ENCODE results near the gene IL21R.

Gene IL21R

GRCh38 chr16:27489421-27489820, 87.4 kb downstream of the IL21R start:
- DNase-seq (ENCODE audit: low spot score) = no peak

DNA sequence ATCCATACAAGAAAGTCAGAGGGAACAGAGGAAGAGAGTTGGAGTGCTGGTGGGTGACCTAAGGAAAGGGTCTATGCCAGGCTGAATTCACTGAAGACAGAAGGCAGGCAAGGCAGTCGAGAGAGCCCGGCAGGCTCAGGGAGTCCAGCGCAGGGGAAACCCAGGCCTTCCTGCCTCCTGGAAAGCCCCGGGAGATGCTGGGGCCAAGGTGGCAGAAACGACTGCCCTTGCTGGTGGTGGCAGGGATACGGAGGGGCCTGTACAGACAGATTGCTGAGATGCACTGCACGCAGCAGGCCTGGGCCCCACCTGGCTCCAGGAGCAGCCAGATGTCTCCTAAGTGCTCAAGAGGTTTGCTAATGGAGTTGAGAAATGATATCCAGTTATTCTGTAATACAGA, 87.9 kb downstream of the IL21R start:
- no peak for DNase-seq (ENCODE audit: low spot score)

DNA sequence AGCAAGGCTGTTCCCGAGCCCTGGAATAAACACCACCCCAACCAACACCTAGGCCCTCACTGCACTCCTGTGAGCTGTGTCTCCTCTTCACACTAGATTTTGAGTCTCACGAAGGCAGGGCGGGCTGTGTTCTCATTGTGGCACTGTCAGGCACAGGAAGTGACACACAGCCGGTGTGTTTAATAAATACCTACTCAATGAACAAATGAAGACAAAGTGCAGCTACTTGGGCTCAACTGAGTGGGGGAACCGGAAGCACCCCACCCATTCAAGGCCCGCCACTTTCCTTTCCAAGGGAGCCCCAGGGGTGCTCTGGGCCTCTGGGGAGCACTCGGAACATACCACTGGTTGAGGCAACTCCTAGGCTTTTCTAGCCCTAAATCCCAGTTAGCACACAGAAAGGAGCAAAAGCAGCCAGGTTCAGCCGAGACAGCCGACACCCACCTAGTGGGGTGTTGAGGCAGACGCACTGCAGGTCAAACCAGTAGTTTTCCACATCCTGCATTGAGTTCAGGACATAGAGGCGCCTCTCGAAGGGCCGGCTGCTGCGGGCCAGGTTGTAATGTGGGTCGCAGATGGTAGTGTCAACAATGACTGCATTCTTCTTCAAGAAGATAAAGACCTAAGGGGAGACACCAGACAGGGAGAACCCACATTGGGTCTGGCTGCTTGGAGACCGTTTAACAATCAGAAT, 90.1 kb downstream of the IL21R start:
- DNase-seq (ENCODE audit: low spot score) = no peak

GRCh38 chr16:27492588-27492979, 90.6 kb downstream of the IL21R start:
- no peak for DNase-seq (ENCODE audit: low spot score)

DNA sequence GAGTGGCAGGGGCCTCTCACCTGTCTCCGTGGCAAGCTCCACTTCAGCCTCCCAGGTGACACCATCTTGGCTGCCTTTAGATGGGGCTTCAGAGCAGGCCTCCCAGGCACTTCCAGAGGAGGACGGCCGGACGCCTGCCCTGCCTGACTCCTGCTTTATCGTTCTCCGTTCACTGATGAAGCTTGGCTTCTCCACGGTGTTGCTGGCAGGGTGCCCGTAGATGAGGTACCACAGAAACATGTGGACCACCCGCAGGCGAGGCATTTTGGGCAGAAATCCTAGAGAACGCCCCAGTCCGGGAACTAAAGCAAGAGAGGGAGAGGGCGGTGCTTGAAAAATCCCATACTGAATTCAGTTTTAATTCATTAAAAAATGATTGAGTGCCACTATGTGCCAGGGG, 93.2 kb downstream of the IL21R start:
- DNase-seq (ENCODE audit: low spot score) = peak; percentile 67

DNA sequence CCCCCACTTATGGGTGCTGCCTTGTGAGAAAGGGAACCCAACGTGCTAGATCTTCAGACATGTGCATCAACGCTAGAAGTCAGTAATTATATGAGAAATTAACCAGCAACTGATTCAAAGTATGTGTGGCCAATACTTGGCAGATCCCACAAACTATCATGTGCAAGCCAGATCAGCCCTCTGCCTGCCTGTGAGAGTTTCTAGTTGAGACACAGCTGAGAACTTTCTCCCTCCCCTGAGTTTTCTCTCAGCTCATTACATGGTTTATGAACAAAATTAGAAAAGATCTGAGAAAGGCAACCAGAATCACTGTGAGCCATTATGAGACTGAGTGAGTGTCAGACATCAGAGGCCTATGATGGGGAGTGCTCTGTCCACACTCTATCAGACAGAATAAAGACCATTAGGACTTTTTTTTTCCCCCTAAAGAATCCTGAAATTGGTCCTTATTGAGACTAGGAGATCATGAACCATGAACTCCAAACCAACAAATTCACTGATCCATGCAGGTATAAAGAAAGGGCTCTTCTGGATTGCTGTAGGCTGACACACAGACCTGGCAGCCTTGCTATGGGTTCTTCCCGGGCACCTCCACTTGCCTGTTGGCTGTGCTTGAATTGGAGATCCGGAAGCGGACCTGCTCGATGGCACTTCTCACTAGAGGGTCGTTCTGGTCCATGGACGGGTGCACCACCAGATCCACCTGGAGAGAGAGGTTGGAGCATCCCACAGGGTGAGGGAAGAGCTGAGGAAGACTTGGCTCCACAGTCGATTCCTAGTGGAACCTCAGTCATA, 96.3 kb downstream of the IL21R start:
- no peak for DNase-seq (ENCODE audit: low spot score)

GRCh38 chr16:27498916-27499658, 97.1 kb downstream of the IL21R start:
- no peak for DNase-seq (ENCODE audit: low spot score)

- no peak for DNase-seq (ENCODE audit: low spot score)
These were observed 97.7 kb downstream of the IL21R start for GRCh38 chr16:27499659-27500055.

- DNase-seq (ENCODE audit: low spot score) = no peak
These were observed 98.8 kb downstream of the IL21R start for GRCh38 chr16:27500801-27501200.
